HG03159 (cell line): ENCODE data around the gene YKT6.
"Not testable (repeated sequence)": the region's sequence is repeated elsewhere in the genome, so short reads cannot be mapped to it uniquely, and the experiment has no call there.

Experiments used
- ATAC-seq: cut with Tn5 transposase; IDR thresholded peaks from one replicate; pipeline ENCODE4 v1.9.1; 2021; ENCODE audit warnings: mild to moderate bottlenecking, moderate library complexity; ENCODE audit not compliant: unreplicated experiment

Gene YKT6

DNA sequence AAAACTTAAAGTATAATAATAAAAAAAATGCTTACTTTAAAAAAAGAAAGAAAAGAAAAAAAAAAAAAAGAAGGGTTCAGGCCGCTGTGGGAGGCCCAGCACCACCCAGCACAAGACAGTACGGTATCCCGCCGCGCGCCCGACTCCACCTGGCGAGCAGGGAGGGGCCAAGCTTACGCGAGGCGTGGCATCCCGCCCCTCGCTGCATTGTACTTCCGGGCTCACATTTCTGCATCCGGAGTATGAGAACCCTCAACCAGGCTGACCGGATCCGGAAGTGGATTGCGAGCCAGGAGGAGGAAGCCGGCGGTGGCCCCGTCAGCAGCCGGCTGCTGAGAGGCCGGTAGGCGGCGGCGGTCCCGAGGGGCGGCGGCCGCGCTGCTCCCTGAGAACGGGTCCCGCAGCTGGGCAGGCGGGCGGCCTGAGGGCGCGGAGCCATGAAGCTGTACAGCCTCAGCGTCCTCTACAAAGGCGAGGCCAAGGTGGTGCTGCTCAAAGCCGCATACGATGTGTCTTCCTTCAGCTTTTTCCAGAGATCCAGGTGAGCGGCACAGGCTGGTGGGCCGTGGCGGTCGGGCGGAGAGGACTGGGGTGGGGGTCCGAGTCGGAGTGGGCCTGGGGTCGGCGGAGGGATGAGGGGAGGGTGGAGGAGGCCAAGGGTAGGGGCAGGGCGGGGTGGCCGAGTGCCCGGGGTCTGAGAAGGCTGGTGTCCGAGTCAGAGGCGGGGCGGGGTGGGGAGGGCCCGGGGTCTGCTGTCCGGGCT lies at the start of gene YKT6:
Gene YKT6 (plus strand): TSS at position 280 of the 763 bp plus-strand sequence. CDS start 158 bp downstream, at position 438.
- peak; percentile 98 for ATAC-seq

DNA sequence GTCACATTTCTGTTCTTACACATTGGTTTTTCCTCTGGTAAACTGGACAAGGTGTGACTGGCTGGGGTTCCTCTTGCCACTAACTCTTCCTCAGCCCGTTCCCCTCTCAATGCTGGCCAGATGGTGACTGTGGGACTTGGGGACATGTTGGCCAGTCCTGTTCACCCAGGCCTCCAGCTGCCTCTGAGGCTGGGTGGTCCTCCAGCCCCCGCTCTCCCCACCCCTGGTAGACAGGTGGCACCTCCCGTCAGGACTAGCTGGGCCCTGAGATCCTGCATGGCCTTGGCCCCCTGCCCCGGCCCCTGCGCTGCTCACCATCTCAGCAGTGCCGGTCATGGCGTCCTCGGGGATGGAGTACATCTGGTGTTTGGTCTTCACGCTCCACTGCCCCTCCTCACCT lies 48.8 kb upstream of the YKT6 start:
- no peak for ATAC-seq

DNA sequence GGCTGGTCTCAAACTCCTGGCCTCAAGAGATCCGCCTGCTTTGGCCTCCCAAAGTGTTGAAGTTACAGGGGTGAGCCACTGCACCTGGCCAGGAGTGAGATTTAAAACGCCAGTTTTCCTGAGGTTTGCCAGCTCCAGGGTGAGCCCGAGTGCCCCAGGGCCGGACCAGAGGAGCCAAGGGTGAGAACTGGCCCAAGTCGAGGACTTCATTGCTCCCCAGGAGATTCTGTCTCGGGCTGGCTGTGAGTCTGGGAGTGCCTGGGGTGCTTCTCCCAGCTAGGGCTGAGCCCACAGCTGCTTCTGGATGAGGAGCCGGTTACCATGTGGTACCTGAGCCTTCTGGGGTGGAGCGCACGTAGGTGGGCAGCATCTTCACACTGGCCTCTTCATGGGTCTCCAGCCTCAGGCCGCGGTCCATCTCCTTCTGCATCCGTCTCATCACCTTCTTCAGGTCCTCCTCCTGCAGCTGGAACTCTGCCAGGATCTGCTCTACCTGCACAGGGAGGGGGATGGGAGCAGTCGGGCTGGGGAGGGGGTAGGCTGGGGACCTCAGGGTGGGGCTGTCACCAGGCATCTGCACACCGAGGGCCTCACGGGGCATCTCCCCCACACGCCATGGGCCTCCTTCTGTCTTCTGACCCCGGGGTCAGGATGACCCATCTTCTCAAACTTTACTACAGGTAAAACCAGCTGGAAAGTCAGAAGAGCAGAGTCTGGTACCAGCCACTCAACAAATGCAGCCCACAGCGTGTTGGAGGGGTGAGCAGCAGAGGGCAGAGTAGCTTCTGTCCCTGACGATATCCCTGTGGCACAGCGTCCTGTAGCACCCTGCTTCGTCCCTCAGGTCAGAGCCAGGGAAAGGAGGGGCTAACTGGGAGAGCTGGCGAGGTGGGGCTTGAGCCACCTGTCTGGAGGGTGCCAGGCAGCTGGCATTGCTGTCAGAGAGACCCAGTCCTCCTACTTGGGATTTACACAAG lies 47.5 kb upstream of the YKT6 start:
- ATAC-seq = no peak

DNA sequence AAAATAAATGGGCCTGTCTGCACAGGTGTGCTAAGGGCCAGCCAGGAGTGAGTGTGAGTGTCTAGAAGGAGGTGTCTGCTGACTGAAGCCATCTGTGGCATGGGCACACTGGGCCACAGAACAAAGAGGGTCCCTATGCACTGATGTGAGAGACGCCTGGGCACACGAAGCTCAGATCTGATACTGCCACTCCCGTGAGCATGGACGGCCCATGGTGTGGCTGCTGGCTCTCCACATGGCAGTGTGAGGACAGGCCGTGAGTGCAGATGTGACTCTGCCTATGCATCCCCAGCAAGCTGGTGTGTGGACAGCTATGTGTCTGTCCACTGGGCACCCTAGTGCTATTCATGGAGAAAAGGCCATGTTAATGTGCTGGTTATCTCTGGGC lies 46.8 kb upstream of the YKT6 start:
- ATAC-seq = no peak

DNA sequence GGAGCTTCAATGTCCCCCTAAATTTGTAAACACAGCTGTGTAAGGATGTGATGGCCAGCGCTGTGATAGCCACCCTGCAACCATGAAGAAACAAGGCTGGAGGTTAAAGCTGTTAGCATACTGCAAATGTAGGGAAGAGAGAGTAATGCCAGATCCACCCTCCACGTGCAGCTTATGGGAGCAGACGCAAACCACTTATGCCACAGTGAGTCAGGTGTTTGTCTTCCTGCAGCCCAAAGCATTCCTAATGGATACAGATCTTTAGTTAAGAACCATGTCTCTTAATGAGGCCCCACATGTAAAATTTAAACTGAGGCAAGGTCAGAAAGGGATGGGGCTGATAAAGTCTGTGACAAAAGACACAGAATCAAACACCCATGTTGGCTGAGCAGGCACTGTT lies 46.1 kb upstream of the YKT6 start:
- ATAC-seq = no peak

DNA sequence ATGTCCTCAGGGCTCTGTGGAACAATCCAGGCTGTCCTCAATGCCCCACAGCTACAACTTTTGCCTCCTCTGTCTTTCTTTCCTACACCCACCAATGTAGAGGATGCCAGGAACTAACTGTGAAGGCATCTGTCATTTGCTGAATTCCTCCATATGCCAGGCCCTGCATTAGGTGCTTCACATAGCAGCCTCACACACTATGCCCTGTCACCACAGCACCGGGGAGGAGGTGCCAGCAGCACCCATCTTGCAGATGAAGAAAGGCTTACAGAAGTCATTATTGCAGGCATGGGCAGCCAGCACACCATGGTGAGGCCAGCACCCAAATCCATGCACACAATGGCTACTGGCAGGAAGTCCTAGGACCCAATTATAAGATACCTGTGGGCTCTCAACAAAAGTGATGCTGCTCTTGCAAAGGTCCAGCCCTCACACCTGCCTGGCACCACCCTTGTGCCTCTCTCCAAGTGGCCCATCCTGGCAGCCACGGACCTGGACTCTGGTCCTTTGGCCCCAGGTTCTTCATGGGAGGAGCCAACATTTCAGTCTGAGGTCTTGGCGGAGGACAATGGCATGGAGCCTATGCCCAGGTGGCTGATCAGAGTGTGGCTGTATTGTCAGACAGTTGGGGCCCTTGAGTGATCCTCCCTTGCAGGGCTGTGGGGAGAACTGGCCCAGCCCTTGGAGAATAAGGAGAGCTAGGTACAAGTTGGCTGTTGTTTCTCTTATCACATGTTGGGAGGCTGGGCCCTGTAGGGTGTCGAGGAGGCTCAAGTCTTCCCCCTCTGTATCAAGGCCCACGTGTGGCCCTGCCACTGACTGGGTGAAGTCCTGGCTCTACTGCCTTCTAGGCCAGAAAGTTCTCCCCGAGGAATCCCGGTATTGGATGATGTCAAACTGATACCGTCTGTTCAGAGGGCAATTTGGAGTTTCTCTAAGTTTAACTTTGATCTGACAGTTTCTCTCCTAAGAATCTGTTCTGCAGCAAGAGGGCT lies 45.3 kb upstream of the YKT6 start:
- no peak for ATAC-seq

DNA sequence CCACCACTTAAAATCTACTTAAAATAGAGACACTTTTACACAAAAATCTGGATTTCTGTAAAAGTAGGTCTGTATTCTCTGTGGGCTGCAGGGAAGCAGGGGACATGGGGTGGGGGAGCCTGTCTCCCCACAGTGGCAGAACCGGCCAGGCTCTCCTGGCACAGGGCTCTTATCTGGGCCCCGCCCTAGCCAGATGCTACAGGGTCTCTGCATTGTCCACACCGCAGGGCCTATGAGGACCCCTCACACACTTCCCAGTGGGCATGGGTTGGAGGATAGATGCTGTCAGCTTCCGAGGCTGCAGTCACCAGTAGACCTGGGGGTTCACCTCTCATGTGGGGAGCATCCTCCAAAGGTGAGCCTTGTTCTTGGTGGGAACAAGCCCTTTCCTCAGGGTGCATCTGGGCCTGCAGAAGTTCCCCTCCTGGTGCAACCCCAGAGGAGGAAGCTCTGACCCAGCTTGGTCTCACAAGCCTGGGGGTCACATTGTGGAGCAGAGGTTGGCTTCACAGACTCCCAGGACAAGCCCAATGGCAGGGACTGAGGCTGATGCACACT lies 44.2 kb upstream of the YKT6 start:
- no peak for ATAC-seq

DNA sequence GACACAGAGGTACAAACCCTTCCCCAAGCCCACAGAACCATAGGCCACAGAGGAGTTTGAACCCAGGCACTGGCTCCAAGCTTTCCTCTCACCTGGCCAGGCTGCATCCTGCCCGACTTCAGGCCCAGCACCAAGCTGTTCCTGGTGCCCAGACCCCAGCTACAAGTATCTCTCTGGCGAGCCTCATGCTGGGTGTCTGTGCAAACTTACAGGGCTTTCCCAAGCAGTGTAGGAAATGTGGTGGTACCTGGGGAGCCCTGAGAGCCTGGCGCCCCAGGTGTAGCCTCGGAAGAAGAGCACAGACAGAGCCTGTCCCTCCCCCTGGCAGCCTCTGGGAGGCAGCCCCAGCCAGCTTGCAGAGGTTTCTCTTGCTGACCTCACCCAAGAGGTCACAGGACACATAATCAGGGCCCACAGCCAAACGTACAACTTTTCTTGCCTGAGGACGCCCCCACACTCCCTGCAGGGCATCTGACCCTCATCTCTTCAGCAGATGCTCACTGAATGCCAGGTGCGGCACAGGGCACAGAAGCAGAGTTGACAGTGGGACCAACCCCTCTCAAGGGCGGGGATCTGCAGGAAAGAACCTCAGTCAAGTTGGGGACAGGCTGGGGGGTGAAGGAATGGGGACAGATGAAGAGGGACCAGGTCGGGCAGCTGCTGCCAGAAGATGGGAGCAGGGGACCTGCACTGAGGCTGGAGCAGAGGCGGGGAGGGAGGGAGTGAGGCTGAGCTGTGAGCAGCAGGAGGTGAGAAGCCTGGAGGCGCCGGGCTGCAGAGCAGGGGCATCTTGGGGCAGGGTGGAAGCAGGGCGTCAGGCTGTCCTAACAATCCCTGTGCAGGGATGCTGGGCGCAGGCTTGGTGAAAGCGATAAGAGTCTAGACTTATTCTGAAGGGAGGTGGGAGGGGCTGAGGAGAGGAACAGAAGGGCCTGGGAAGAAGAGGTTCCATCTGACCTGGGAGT lies 43.4 kb upstream of the YKT6 start:
- no peak for ATAC-seq

DNA sequence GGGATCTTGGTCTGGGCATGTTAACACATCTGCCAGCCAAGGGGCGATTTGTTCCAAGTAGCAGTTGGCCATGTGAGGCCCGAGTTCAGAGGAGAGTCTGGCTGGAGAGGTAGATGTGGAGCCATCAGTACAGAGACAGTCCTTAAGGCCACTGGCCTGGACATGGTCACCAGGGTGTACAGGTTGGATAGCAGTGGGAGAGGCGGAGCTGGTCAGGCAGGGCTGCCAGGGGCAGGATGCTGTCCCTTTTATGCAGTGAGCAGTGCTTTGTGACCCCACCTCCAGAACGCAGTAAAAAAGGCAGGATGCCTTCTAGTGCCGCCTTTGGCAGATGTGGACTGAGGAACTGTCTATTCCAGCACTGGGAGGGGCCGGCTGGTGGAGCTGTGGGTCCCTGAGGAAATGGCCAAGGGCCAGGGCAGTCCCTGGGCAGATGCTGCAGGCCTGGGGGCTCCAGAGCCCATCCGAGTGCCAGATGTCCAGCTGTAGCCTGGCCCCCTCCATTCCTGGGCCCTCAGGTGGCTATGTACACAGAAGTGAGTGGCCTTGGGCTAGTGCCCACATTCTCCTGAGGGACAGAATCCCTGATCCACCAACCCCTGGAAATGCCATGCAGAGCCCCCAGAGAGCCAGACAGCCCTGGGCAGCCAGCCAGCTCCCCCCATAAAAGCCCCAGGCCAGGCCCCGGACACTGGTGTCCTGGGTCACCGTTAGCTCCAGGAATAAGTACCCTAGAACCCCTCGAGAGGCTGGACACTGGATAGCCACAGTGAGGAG lies 42.5 kb upstream of the YKT6 start:
- no peak for ATAC-seq

DNA sequence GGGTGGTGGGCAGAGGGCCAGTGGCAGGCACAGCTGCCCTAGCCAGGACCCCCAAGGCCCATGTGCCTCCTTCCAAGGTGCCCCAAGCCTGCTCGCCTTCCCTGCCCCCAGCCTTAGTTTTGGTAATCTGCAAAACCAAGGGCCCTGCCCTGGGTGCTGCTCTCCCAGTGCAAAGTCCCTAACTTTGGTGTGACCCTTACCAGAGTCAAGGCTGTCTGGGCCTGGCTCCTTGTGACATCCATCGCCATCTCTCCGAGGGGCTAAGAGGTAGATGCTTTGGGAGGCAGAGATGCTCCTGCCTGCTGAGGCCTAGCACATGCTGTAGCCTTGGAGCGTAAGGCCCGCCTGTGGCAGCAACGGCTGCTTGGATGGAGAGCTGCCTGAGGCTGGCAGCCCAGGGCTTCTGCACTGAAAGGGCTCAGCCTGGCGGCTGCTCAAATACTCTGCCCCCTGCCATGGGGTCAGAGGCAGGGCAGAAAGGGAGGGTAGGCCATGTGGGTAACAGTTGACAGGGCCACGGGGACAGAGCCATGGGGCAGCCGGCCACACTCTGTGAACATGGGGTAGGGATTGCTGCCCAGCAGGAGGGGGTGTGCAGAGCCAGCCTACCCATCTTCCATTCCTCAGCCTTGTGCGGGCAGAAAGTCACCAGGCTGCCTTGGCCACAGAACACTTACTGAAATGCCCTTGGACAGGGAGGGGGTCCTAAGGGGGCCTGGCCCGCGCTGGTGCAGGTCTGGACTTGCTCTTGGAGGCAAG lies 41.7 kb upstream of the YKT6 start:
- ATAC-seq = no peak

DNA sequence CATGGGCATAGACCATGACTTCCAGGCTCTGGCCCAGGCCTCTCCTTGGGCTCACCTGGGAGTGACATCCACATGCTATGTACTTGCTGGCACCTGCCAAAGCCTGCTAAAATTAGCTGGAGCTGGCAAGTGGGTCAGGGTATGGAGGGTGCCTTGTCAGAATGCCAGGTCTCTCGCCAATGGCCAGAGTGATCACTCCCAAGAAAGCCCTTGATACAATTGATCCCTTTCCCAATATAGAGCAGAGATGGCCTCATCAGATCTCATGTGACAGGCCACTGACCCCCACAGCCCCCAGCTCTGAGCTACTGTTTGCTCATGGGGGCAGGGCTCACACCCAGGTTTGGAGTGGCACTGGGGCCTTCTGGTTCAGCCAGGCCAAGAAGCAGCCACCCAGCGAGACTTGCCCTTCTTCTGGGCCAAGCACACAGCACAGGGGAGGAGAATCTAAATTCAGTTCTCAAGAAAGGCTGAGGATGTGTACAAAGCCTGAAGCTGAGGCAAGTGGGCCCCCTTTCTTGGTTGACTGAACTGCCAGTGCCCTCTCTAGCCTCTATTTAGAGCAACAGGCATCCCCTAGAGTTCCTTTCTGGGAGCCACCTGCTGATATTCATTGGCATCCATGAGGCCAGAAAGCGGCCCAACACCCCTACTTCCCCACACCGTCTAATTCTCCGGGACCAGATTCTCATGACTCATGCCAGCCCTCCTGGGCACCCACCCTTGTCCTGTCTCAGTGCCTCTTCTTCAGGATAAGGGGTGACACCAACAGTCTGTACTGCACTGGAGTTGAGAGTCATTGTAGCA lies 40.8 kb upstream of the YKT6 start:
- no peak for ATAC-seq

DNA sequence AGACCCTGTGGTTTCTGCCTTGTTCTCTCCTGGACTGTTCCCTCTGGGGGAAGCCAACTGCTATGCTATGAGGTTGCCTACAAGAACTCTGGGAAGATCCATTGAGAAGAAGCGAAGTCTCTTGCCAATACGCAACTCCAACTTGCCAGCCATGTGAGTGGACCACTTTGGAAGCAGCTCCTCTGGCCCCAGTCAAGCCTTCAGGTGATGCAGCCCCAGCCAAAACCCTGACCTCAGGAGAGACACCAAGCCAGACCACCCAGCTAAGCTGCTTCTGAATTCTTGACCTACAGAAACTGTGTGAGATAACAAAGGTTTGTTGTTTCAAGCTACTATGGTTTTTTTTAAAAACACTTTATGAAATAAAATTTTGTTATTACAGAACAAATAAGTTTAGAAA lies 39.4 kb upstream of the YKT6 start:
- ATAC-seq = no peak

DNA sequence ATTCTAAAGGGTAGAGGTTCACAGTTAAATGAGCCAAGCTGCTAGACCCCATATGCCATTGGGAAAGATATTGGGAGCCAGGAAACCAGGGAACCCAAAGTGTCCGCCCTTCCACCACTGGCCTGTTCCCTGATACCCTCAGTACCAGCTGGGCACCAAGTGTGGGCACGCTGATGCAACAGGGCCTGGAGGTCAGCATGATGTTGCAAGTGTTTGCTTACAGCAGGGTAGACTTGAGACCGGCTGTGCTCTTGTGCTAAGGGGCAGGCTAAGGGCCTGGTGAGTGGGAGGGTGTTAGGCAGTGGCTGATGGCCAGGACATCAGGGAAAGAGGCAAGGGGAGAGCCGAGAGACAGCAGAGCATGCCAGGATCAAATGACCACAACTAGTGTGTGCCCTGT lies 38.6 kb upstream of the YKT6 start:
- no peak for ATAC-seq

DNA sequence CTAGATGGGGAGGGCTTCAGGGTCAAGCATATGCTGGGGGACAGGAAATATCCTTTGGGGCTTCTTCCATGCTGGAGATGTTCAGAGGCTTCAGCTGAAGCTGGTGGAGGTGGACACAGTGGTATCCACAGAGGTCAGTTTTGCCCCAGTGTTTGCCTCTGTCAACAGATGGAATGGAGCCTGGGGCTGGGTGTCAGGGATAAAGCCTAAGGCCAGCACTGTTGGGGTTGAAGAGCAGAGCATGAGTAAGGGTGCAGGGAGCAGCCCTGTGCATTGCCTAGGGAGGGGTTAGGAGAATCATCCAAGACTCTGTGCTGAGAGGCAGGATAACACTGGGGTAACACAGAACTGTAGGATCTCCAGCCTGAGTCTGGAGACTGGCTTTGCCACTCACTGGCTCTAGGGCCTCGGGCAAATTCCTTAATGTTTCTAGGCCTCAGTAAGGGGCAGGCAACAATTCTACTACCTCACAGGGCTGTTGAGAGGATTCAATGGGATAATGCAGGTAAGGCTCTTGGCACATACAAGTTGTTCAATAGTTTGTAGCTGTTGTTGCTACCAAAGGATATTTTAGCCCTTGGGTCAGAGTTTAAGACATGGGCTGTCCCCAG lies 37.9 kb upstream of the YKT6 start:
- ATAC-seq = no peak

DNA sequence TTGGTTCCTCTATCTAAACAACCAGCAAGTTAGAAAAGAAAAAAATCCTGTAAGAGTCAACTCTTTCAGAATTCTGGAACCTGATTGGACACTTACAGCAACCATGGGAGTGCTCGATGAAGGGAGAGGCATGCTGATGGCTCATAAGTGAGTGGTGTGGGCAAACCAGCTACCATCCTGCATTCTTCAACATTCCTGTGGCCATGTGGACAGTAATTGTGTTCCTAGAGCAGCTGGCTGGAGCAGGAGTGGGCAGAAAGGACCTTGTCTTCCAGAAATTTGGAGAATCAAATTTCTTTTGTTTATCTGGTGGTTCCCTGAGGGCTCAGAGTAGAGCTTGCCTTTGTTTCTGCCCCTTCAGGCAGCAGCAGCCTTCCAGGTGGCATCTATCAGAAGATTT lies 37.2 kb upstream of the YKT6 start:
- no peak for ATAC-seq

DNA sequence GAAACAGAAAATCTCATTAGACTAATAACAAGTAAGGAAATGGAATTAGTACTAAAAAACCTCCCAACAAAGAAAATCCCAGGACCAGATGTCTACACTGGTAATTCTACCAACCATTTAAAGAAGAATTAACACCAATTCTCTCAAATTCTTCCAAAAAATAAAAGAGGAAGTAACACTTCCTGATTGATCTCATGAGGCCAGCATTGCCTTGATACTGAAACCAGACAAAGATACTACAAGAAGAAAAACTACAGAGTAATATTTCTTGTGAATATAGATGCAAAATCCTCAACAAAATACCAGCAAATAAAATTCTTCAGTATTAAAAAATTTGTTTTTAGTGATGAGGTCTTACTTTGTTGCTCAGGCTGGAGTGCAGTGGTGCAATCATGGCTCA lies 32.9 kb upstream of the YKT6 start:
- no peak for ATAC-seq

DNA sequence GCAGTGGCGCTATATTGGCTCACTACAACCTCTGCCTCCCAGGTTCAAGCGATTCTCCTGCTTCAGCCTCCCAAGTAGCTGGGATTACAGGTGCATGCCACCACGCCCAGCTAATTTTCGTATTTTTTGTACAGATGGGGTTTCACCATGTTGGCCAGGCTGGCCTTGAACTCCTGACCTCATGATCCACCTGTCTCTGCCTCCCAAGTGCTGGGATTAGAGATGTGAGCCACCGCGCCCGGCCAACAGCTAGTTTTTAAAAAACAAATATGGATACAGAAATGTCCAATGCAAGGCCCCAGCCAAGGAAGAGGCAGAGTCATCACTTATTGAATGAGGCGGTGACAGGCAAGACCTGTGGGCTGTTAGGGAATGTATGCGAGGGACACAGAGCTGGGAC lies 28.9 kb upstream of the YKT6 start:
- not testable (repeated sequence) for ATAC-seq
